ENCODE measurements around the gene OTUB2. TPM values are rescaled to one million over a fixed set of nuclear protein-coding genes. Genes with fewer than 3 reads are reported as not detected.

OTUB2 gene
- total and polyA plus RNA-seq, 2 of the 8 experiments (the other 6 are each of a cell fraction or from before 2014, with no cell fraction given) = 2.2 to 4.2 TPM

- Histone ChIP-seq H3K4me3 (ENCODE audit: extremely low read depth in 1 of 4, insufficient read depth in 2 of 4, low read depth in 3 of 4, low read length in 4 of 4) (no peak overlapping the region), H2BK12ac (ENCODE audit: low read depth, low read length) (no peak overlapping the region), H4K91ac (replicated peaks; ENCODE audit: insufficient read length, low read length) (no peak overlapping the region), H3K4me1 (replicated peaks in 1 of 4; ENCODE audit: control insufficient read depth in 3 of 4, insufficient read depth in 4 of 4, low read length in 3 of 4) (peaks cover 0 to 3% (median 0%) of the 10 kb centered on the region in 4 experiments; a peak in 2 of 7 replicates), H4K8ac (ENCODE audit: extremely low read depth, insufficient read depth, low read length) (no peak overlapping the region), H2AFZ (ENCODE audit: low read length) (peak overlapping the region; percentile 78; the same call in 1 of the 2 replicates), H4K5ac (ENCODE audit: insufficient read length, low read depth, low read length) (no peak overlapping the region), H3K36me3 (ENCODE audit: control insufficient read depth in 2 of 4, insufficient read depth in 4 of 4, low read length in 3 of 4) (no peaks in the 10 kb centered on the region), H3K79me1 (ENCODE audit: low read depth, low read length) (no peaks in the 10 kb centered on the region; the same call in 1 of the 2 replicates), H3K23ac (ENCODE audit: insufficient read length) (no peak overlapping the region), H2BK15ac (ENCODE audit: low read length) (peak overlapping the region; percentile 89; the same call in 1 of the 2 replicates), H2AK5ac (ENCODE audit: low read depth, low read length) (no peak overlapping the region), H3K4ac (replicated peaks; ENCODE audit: insufficient read length, low read depth, low read length) (no peak overlapping the region), H3K14ac (ENCODE audit: insufficient read length) (no peak overlapping the region), H3K9me3 (ENCODE audit: insufficient read depth in 2 of 2, low read depth in 1 of 2, low read length in 1 of 2) (no peaks in the 10 kb centered on the region), H2BK20ac (ENCODE audit: low read length) (no peak overlapping the region), H2BK5ac (ENCODE audit: low read depth, low read length) (no peak overlapping the region), H3K23me2 (ENCODE audit: low read depth, low read length) (peaks cover 3% of the 10 kb centered on the region; the same call in 1 of the 2 replicates), H4K20me1 (replicated peaks in 1 of 2; ENCODE audit: control insufficient read depth in 1 of 2, insufficient read depth in 2 of 2, low read length in 2 of 2) (peaks cover 0 to 2% of the 10 kb centered on the region in 2 experiments), H3K79me2 (ENCODE audit: control insufficient read depth in 1 of 2, insufficient read depth in 2 of 2, low read length in 2 of 2) (no peaks in the 10 kb centered on the region), H2BK120ac (replicated peaks; ENCODE audit: low read depth, low read length) (no peak overlapping the region), H3K18ac (ENCODE audit: extremely low read depth, low read length) (no peak overlapping the region; the same call in 1 of the 2 replicates), H3K56ac (replicated peaks; ENCODE audit: insufficient read length, low read depth, low read length) (no peak overlapping the region), H3K27me3 (replicated peaks in 1 of 4; ENCODE audit: control insufficient read depth in 3 of 4, extremely low read depth in 1 of 4, insufficient read depth in 3 of 4, low read length in 3 of 4) (0 out of 7 replicates have a peak, but pooled peaks cover 0 to 2% (median 0%) of the 10 kb centered on the region in 4 experiments), H3K27ac (ENCODE audit: low read depth, low read length) (no peak overlapping the region), H3K9ac (replicated peaks in 1 of 4; ENCODE audit: extremely low read depth in 1 of 4, low read depth in 3 of 4, low read length in 3 of 4) (no peak overlapping the region), H3K4me2 (ENCODE audit: insufficient read depth in 1 of 2, low read depth in 2 of 2, low read length in 2 of 2) (no peak overlapping the region)
- ChIA-PET CTCF (ENCODE audit: partially characterized antibody) (interaction anchor here (0.6 to 20.5 kb wide), 29 partner anchors 8 to 496 kb away, joined by 3 to 484 read pairs (median 4); partner anchors contain the start of genes DDX24 and IFI27L1), POLR2A (ENCODE audit: partially characterized antibody) (interaction anchor here (0.8 kb wide), 1 partner anchor 19 kb away, joined by 3 read pairs; no protein-coding TSS in a partner anchor)
- 49% methylated on average over 26 of the region's 26 CpGs; no CpG with 5 or more reads in 1 of the 2 experiments for WGBS, 2 experiments (ENCODE audit: extremely low coverage in 1 of 2, insufficient coverage in 1 of 2, insufficient read length in 1 of 2, insufficient replicate concordance in 2 of 2, low coverage in 1 of 2, low lambda C conversion rate in 2 of 2, missing lambda C conversion rate in 1 of 2)
- peak; percentile 98 for FAIRE-seq
- DNase-seq (ENCODE audit: low read depth in 1 of 2, low spot score in 2 of 2) = peak; percentile 36 to 73
- TF ChIP-seq YY1 (IDR thresholded peaks at IDR 0.05; ENCODE audit: low read depth, low read length) (peak; percentile 59; the same call in 1 of the 2 replicates), RAD21 (IDR thresholded peaks at IDR 0.05 in 1 of 2, conservative IDR thresholded peaks at IDR 0.05 in 1 of 2; ENCODE audit: low read depth in 2 of 2, low read length in 2 of 2) (peak; percentile 89 to 90), EZH2 (IDR thresholded peaks at IDR 0.05; ENCODE audit: low read depth, low read length, severe bottlenecking) (no peak), KDM1A (IDR thresholded peaks at IDR 0.05; ENCODE audit: borderline replicate concordance, low read length) (peak; percentile 75; the same call in 1 of the 2 replicates), RXRA (IDR thresholded peaks at IDR 0.05; ENCODE audit: insufficient read depth, low read depth, low read length) (no peak), CHD1 (IDR thresholded peaks at IDR 0.05; ENCODE audit: low read depth, low read length) (no peak)
- TF ChIP-seq, protein P1, sequence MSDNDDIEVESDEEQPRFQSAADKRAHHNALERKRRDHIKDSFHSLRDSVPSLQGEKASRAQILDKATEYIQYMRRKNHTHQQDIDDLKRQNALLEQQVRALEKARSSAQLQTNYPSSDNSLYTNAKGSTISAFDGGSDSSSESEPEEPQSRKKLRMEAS (IDR thresholded peaks at IDR 0.05) = peak; percentile 64
Observed at GRCh38 chr14:94001501-94002396, 24.4 kb upstream of the OTUB2 start.

Data from H1 (cell line).